SKM-1 treated with dmso at 0.1 percent for 144 hours (cell line): ENCODE results near the gene COLEC11.
"Not testable (repeated sequence)": the region's sequence is repeated elsewhere in the genome, so short reads cannot be mapped to it uniquely, and the experiment has no call there.

Source experiments
- DNase-seq: peaks from one replicate; lab custom pipeline; 2025; ENCODE audit not compliant: unreplicated experiment; lab: John Stamatoyannopoulos, UW

The COLEC11 gene

GRCh38 chr2:3622967-3623366 is 28.1 kb downstream of the COLEC11 start:
- DNase-seq, result no peak

GRCh38 chr2:3624059-3624794 is 29.3 kb downstream of the COLEC11 start:
- no peak for DNase-seq

- DNase-seq, result no peak
These were observed 30.3 kb downstream of the COLEC11 start for GRCh38 chr2:3625186-3625585.

GRCh38 chr2:3626118-3626811 is 31.4 kb downstream of the COLEC11 start:
- no peak for DNase-seq

- no peak for DNase-seq
These were observed 32.0 kb downstream of the COLEC11 start for GRCh38 chr2:3626812-3627499.

GRCh38 chr2:3627500-3628100 is 32.7 kb downstream of the COLEC11 start:
- no peak for DNase-seq

- no peak for DNase-seq
These were observed 33.3 kb downstream of the COLEC11 start for GRCh38 chr2:3628241-3628679.

GRCh38 chr2:3628800-3629199 is 33.9 kb downstream of the COLEC11 start:
- DNase-seq, result no peak

- DNase-seq, result no peak
These were observed 35.7 kb downstream of the COLEC11 start for GRCh38 chr2:3630631-3631030.

- no peak for DNase-seq
These were observed 36.4 kb downstream of the COLEC11 start for GRCh38 chr2:3631161-3631850.

- DNase-seq, result no peak
These were observed 37.1 kb downstream of the COLEC11 start for GRCh38 chr2:3631851-3632659.

GRCh38 chr2:3633089-3633981 is 38.4 kb downstream of the COLEC11 start:
- DNase-seq, result no peak

GRCh38 chr2:3633982-3634595 is 39.2 kb downstream of the COLEC11 start:
- no peak for DNase-seq

GRCh38 chr2:3634596-3635121 is 39.7 kb downstream of the COLEC11 start:
- DNase-seq, result no peak

GRCh38 chr2:3635171-3635974 is 40.5 kb downstream of the COLEC11 start:
- no peak for DNase-seq

- not testable (repeated sequence) for DNase-seq
These were observed 41.0 kb downstream of the COLEC11 start for GRCh38 chr2:3635975-3636327.

GRCh38 chr2:3636586-3637310 is 41.8 kb downstream of the COLEC11 start:
- no peak for DNase-seq
